Mesothelial cell of epicardium (in vitro differentiated cells): ENCODE data around the gene PHLDB3. TPM values are rescaled to one million over a fixed set of nuclear protein-coding genes. Genes with fewer than 3 reads are reported as not detected.
A peak's percentile ranks its signal among the peaks of the same experiment; 100 is the strongest.
"Not testable (repeated sequence)": the region's sequence is repeated elsewhere in the genome, so short reads cannot be mapped to it uniquely, and the experiment has no call there.

Experiments
- DNase-seq, 2 experiments: peaks; one replicate each; pipeline ENCODE4 v3.0.0; 2021; ENCODE audit warnings: low spot score in 2 of 2; ENCODE audit not compliant: unreplicated experiment in 2 of 2
- H3K27ac Mint-ChIP-seq: 2 replicates; pipeline ENCODE4 v1.8.0; 2021; ENCODE audit warnings: mixed read lengths
- H3K27me3 Mint-ChIP-seq: 2 replicates; pipeline ENCODE4 v1.8.0; 2021; ENCODE audit warnings: low read depth, mixed read lengths
- H3K36me3 Mint-ChIP-seq: 2 replicates; pipeline ENCODE4 v1.8.0; 2021; ENCODE audit warnings: mixed read lengths
- H3K4me1 Mint-ChIP-seq: 2 replicates; pipeline ENCODE4 v1.8.0; 2021; ENCODE audit warnings: mixed read lengths
- H3K4me3 Mint-ChIP-seq: 2 replicates; pipeline ENCODE4 v1.8.0; 2021; ENCODE audit warnings: mild to moderate bottlenecking, moderate library complexity, mixed read lengths
- H3K9me3 Mint-ChIP-seq: 2 replicates; pipeline ENCODE4 v1.8.0; 2021; ENCODE audit warnings: mixed read lengths
- total RNA-seq: library from RNA; stranded (reverse); gene quantifications from 3 replicates; pipeline ENCODE4 v1.2.1, GENCODE V29; 2021
- TF ChIP-seq, protein P1 (sequence below): fragments of 200-600 bp; sonication (generic); IDR thresholded peaks from one replicate; pipeline ENCODE4 v1.5.0; 2021; ENCODE audit warnings: antibody characterized with exemption; ENCODE audit not compliant: unreplicated experiment

Gene PHLDB3
- total RNA-seq, 1 donor from 2014 or later = 31.4 TPM

DNA sequence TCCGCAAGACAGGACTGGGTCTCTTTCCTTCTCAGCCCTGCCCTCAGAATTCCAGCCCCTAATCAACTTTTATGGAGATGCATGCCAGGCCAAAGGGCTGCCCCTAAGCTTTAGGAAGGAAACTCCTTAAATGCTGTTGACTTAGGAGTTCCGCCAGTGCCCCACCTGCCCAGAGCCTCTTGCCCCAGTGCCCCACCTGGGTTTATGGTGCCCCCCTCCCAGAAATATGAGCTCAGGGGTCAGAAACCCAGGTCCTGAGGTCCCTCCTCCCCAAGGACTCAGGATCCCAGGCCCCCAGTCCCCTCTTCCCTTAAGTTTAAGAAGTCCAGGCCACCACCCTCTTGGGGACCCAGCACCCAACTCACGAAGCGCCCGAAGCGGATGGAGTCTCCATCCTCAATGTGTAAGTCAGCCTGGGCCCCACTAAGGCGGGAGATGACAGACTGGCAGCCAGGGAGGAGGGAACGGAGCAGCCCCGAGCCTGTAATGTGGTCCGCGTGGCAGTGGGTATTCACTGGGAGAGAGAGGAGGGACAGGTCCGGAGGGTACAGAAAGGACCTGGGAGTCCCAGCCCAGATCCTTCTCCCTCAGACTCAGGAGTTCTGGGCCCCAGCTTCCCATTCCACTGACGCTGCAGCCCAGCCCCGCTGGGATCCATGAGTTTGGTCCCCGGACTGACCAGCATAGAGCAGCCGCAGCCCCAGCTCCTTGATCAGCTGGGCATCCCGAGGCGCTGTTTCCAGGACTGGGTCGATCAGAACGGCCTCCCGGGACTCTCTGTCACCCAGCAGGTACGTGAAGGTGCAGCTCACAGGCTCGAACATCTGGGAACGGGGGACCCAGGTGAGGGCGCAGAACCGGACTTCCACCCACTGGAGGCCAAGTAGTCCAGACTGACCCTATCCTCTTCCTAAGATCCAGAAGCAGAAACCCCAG, 21.6 kb upstream of the PHLDB3 start:
- peaks cover 28% of the 10 kb centered on the region for H3K4me1 Mint-ChIP-seq
- peak overlapping the region; percentile 83 for H3K27ac Mint-ChIP-seq
- H3K36me3 Mint-ChIP-seq = no peaks in the 10 kb centered on the region
- DNase-seq = no peak
- H3K9me3 Mint-ChIP-seq = no peaks in the 10 kb centered on the region
- H3K27me3 Mint-ChIP-seq = no peaks in the 10 kb centered on the region
- TF ChIP-seq, protein P1, sequence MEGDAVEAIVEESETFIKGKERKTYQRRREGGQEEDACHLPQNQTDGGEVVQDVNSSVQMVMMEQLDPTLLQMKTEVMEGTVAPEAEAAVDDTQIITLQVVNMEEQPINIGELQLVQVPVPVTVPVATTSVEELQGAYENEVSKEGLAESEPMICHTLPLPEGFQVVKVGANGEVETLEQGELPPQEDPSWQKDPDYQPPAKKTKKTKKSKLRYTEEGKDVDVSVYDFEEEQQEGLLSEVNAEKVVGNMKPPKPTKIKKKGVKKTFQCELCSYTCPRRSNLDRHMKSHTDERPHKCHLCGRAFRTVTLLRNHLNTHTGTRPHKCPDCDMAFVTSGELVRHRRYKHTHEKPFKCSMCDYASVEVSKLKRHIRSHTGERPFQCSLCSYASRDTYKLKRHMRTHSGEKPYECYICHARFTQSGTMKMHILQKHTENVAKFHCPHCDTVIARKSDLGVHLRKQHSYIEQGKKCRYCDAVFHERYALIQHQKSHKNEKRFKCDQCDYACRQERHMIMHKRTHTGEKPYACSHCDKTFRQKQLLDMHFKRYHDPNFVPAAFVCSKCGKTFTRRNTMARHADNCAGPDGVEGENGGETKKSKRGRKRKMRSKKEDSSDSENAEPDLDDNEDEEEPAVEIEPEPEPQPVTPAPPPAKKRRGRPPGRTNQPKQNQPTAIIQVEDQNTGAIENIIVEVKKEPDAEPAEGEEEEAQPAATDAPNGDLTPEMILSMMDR = no peak
- H3K4me3 Mint-ChIP-seq = peak overlapping the region; percentile 87

DNA sequence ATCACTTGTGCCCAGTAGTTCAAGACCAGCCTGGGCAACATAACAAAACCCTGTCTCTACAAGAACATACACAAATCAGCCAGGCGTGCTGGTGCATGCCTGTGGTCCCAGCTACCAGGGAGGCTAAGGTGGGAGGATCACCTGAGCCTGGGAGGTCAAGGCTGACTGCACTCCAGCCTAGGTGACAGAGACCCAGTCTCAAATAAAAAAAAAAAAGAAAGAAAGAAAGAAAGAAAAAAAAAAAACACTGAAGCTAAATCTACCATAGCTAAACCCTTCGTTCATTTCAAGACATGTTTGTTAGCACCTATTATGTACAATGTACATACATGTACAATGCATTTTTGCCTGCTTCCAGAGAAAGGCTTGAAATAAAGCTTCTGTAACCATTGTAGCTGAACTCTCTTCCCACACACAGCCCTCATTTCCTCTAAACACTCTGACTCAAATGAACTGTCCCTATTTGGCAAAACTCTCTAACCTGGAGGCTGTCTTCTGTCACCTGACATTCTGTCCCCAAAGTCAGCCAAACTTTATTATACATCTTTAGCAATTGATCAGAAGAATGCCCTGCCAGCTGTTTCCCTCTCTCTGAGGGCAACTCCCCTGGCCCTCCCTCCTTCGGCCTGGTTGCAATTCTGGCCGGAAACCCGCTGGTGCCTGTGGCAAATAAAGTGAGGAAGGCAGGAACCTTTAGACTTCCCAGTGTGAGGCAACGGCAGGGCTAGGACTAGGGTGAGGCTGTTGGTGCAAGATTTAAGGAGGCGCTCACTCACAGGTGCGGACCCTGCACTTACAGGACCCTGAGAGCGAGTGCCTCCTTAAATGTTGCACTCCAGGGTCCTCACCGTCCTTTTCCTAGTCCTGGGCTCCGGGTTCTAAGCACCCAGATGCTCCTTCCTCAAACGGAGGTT, 20.6 kb upstream of the PHLDB3 start:
- Mint-ChIP-seq H3K9me3 (no peaks in the 10 kb centered on the region), H3K27ac (peak overlapping the region; percentile 83), H3K27me3 (no peaks in the 10 kb centered on the region), H3K4me3 (peak overlapping the region; percentile 87), H3K36me3 (no peaks in the 10 kb centered on the region), H3K4me1 (peaks cover 28% of the 10 kb centered on the region)
- DNase-seq = no peak
- TF ChIP-seq, protein P1 = no peak

DNA sequence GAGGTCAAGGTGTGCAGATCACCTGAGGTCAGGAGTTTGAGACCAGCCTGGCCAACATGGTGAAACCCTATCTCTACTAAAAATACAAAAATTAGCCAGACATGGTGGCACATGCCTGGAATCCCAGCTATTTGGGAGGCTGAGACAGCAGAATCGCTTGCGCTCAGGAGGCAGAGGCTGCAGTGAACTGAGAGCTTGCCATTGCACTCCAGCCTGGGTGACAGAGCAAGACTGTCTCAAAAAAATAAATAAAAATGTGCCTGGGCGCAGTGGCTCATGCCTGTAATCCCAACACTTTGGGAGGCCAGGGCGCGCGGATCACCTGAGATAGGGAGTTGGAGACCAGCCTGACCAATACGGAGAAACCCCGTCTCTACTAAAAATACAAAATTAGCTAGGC, 19.1 kb upstream of the PHLDB3 start:
- H3K4me1 Mint-ChIP-seq = peaks cover 32% of the 10 kb centered on the region
- not testable (repeated sequence) for H3K27me3 Mint-ChIP-seq, H3K4me3 Mint-ChIP-seq, DNase-seq, H3K36me3 Mint-ChIP-seq, H3K9me3 Mint-ChIP-seq
- H3K27ac Mint-ChIP-seq = peak overlapping the region; percentile 85

DNA sequence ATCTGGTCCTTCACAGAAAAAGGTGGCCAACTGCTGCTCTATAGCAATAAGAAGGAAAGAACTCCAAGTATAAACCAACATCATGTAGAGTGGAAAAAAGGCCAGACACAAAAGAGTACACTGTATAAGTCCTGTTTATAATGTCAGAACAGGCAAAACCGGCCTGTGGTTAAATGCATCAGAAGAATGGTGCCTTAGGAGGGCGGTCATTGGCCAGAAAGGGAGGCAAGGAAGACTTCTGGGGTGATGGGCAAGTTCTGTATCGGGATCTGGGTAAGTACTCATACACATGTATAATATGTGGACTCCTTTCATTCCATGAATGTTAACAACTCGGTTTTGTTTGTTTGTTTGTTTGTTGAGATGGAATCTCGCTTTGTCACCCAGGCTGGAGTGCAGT, 18.4 kb upstream of the PHLDB3 start:
- Mint-ChIP-seq H3K4me3 (no peak overlapping the region), H3K27ac (peak overlapping the region; percentile 85), H3K27me3 (no peaks in the 10 kb centered on the region), H3K9me3 (no peaks in the 10 kb centered on the region), H3K4me1 (peaks cover 34% of the 10 kb centered on the region), H3K36me3 (no peaks in the 10 kb centered on the region)
- TF ChIP-seq, protein P1 = no peak
- no peak for DNase-seq

DNA sequence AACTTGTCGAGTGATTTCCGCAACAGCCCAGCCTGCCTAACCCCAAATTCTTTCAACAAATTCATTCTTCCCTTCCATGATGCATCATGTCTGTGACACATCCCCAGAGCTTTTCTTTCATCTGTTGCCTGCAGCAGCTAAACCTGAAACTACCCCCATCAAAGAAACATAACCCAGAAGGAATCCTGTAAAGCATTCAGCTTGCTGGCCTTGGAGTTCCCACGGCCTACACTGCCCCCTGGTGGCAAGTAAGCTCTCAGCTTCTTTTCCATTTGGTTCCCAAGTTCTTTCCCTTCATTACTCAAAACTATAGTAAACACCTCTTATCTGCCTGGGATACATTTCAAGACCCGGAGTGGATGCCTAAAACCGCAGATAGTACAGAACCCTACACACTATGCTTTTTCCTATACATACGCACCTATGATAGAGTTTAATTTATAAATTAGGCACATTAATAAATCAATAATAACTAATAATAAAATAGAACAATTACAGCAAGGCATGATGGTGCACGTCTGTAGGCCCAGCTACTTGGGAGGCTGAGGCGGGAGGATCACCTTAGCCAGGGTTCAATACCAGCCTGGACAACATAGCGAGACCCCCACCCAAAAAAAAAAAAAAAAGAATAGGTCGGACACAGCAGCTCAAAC, 15.0 kb upstream of the PHLDB3 start:
- Mint-ChIP-seq H3K4me3 (no peak overlapping the region), H3K36me3 (no peaks in the 10 kb centered on the region), H3K27ac (peak overlapping the region; percentile 68), H3K27me3 (no peaks in the 10 kb centered on the region), H3K9me3 (no peaks in the 10 kb centered on the region), H3K4me1 (peaks cover 11% of the 10 kb centered on the region)
- TF ChIP-seq, protein P1 = peak; percentile 93
- DNase-seq = peak; percentile 65 to 89
